ENCODE data around the gene CACNG8.

Gene CACNG8

DNA sequence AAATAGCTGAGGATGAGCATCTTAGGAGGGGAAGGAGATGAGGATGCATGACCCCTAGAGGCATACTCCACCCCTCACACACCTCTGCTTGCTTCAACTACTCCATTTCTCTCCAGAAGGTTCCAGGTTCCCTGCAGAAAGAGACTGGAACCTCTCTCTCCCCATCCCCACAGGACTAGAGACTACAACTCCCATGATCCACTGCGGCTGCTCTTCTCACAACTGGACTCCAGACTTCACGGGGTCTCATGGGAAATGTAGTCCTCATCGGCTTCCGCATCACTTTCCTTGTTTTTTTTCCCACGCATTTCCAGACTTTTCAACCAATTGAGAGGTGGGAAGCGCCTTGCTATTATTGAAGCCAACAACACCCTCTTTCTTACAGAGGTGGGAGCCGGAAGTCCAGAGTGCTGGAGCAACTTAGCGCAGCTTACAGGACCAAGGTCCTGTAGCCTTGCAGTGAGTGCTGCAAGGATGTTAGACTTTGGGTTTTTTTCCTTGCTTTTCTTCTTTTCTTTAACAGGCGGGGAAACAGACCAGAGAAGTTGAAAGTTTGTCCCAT, 14.8 kb downstream of the CACNG8 start:
- peaks cover 33 to 49% (median 44%) of the 10 kb centered on the region in 10 experiments for H3K4me1 ChIP-seq
- no peaks in the 10 kb centered on the region for H4K20me1 ChIP-seq
- H3K9me3 ChIP-seq (replicated peaks in 1 of 11), result peaks cover 0 to 6% (median 0%) of the 10 kb centered on the region in 11 experiments; a peak in 1 of 22 replicates
- TF ChIP-seq Cebpa-rat (IDR thresholded peaks at IDR 0.05), result no peak
- no peak overlapping the region for H3K4me3 ChIP-seq
- H3K36me3 ChIP-seq, result no peaks in the 10 kb centered on the region
- H3K9ac ChIP-seq, result peak overlapping the region in 1 of 11 experiments; percentile 13; a peak in 1 of 22 replicates
- peak overlapping the region in 7 of 11 experiments; percentile 21 to 58 (median 35); a peak in 9 of 22 replicates for H3K27ac ChIP-seq
- peaks cover 4 to 35% (median 34%) of the 10 kb centered on the region in 11 experiments; a peak in 20 of 22 replicates for H3K27me3 ChIP-seq
- H3K4me2 ChIP-seq, result peak overlapping the region; percentile 35 to 78 (median 51); a peak in 19 of 22 replicates

GRCh38 chr19:53977991-53978731, 15.4 kb downstream of the CACNG8 start:
- Histone ChIP-seq H3K9ac (no peak overlapping the region), H3K27me3 (peaks cover 4 to 35% (median 34%) of the 10 kb centered on the region in 11 experiments; a peak in 20 of 22 replicates), H3K4me3 (no peak overlapping the region), H4K20me1 (no peaks in the 10 kb centered on the region), H3K4me1 (peaks cover 33 to 47% (median 42%) of the 10 kb centered on the region in 10 experiments), H3K27ac (peak overlapping the region in 5 of 11 experiments; percentile 21 to 51 (median 35); a peak in 6 of 22 replicates), H3K9me3 (replicated peaks in 1 of 11) (peaks cover 0 to 6% (median 0%) of the 10 kb centered on the region in 11 experiments; a peak in 1 of 22 replicates), H3K4me2 (peak overlapping the region; percentile 35 to 78 (median 51)), H3K36me3 (no peaks in the 10 kb centered on the region)
- TF ChIP-seq Cebpa-rat (IDR thresholded peaks at IDR 0.05), result no peak

- Histone ChIP-seq H3K9me3 (replicated peaks in 1 of 11) (peaks cover 0 to 6% (median 0%) of the 10 kb centered on the region in 11 experiments; a peak in 1 of 22 replicates), H3K4me3 (peak overlapping the region in 6 of 10 experiments; percentile 24 to 51 (median 34); a peak in 12 of 20 replicates), H3K36me3 (no peaks in the 10 kb centered on the region), H3K27me3 (peaks cover 4 to 35% (median 34%) of the 10 kb centered on the region in 11 experiments; a peak in 20 of 22 replicates), H3K4me1 (peaks cover 41 to 57% (median 52%) of the 10 kb centered on the region in 10 experiments), H3K9ac (peak overlapping the region in 4 of 11 experiments; percentile 20 to 61 (median 46); a peak in 5 of 22 replicates), H3K4me2 (peak overlapping the region; percentile 57 to 92 (median 79)), H4K20me1 (no peaks in the 10 kb centered on the region), H3K27ac (peak overlapping the region in 3 of 11 experiments; percentile 12 to 33 (median 17); a peak in 4 of 22 replicates)
- no peak for TF ChIP-seq Cebpa-rat (IDR thresholded peaks at IDR 0.05)
Measured at GRCh38 chr19:53978975-53979801, 16.5 kb downstream of the CACNG8 start.

DNA sequence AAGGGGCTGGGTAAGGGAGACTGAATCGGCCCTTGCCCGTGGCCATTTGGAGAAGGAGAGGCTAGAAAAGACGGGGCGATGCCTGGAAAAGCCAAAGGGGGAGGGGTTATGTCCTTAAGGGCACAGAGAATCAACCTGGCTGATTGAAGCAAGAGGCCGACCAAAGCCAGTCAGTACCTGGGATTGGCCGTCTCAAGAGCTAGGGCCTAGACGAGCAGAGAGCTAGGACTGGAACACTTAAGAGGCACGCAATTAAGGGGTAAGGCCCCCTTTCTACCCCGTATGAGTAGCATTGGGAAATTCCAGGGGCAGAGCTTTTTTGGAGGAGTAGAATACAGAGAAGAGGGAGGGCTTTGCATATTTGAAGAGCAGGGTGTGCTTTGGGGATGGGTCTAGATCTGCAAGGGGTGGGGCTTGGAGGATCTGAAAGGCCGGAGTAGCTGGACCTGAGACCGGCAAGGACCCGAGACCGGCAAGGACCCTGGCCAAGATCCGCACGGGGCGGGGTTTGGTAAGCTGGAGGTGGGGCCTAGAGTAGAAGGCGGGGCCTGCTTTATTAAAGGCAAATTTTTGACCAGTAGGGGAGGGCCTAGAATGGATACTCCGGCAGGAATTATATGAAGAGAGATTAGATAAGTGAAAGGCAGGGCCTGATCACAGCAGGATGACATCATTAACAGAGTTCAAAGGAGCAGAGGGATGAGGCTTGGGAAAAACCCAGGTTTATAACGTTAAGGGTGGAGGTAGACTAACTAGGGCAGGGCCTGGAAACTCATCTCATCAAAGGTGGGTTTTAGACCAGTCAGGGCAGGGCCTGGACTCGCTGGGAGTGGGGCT, 18.0 kb downstream of the CACNG8 start:
- peak overlapping the region in 2 of 11 experiments; percentile 15 to 48; a peak in 1 of 22 replicates for H3K9ac ChIP-seq
- no peaks in the 10 kb centered on the region for H3K36me3 ChIP-seq
- no peak for TF ChIP-seq Cebpa-rat (IDR thresholded peaks at IDR 0.05)
- H3K4me2 ChIP-seq, result peak overlapping the region; percentile 57 to 92 (median 79)
- no peaks in the 10 kb centered on the region for H4K20me1 ChIP-seq
- H3K4me1 ChIP-seq, result peaks cover 41 to 73% (median 63%) of the 10 kb centered on the region in 10 experiments
- H3K27me3 ChIP-seq, result peaks cover 4 to 35% (median 34%) of the 10 kb centered on the region in 11 experiments; a peak in 20 of 22 replicates
- peaks cover 0 to 6% (median 0%) of the 10 kb centered on the region in 11 experiments; a peak in 1 of 22 replicates for H3K9me3 ChIP-seq (replicated peaks in 1 of 11)
- peak overlapping the region in 3 of 11 experiments; percentile 56 to 88 (median 84); a peak in 5 of 22 replicates for H3K27ac ChIP-seq
- peak overlapping the region in 5 of 10 experiments; percentile 23 to 51 (median 35); a peak in 10 of 20 replicates for H3K4me3 ChIP-seq

GRCh38 chr19:53981376-53981951, 18.7 kb downstream of the CACNG8 start:
- H4K20me1 ChIP-seq, result no peaks in the 10 kb centered on the region
- peaks cover 41 to 78% (median 63%) of the 10 kb centered on the region in 10 experiments for H3K4me1 ChIP-seq
- H3K4me3 ChIP-seq, result peak overlapping the region in 2 of 10 experiments; percentile 28 to 37; a peak in 3 of 20 replicates
- H3K4me2 ChIP-seq, result peak overlapping the region; percentile 33 to 92 (median 69)
- H3K36me3 ChIP-seq, result no peaks in the 10 kb centered on the region
- no peak for TF ChIP-seq Cebpa-rat (IDR thresholded peaks at IDR 0.05)
- H3K27me3 ChIP-seq, result peaks cover 4 to 35% (median 34%) of the 10 kb centered on the region in 11 experiments; a peak in 20 of 22 replicates
- H3K27ac ChIP-seq, result peak overlapping the region in 5 of 11 experiments; percentile 17 to 88 (median 56); a peak in 8 of 22 replicates
- peak overlapping the region in 2 of 11 experiments; percentile 48 to 80; a peak in 2 of 22 replicates for H3K9ac ChIP-seq
- H3K9me3 ChIP-seq (replicated peaks in 1 of 11), result peaks cover 0 to 6% (median 0%) of the 10 kb centered on the region in 11 experiments; a peak in 1 of 22 replicates

DNA sequence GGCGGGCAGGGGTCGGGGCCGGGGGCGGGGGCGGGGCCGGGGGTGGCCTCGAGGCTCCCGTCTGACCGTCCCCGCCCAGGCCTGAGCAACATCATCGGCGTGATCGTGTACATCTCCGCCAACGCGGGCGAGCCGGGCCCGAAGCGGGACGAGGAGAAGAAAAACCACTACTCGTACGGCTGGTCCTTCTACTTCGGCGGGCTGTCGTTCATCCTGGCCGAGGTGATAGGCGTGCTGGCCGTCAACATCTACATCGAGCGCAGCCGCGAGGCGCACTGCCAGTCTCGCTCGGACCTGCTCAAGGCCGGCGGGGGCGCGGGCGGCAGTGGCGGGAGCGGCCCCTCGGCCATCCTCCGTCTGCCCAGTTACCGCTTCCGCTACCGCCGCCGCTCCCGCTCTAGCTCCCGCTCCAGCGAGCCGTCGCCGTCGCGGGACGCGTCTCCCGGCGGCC, 19.3 kb downstream of the CACNG8 start:
- H3K27ac ChIP-seq, result peak overlapping the region; percentile 56 to 89 (median 82)
- peak overlapping the region; percentile 52 to 64 (median 60) for H3K4me3 ChIP-seq
- H3K4me2 ChIP-seq, result peak overlapping the region; percentile 79 to 95 (median 88)

GRCh38 chr19:53982611-53983010, 19.9 kb downstream of the CACNG8 start:
- Histone ChIP-seq H3K36me3 (no peaks in the 10 kb centered on the region), H3K4me3 (peak overlapping the region; percentile 52 to 64 (median 60); a peak in 19 of 20 replicates), H3K27ac (peak overlapping the region; percentile 56 to 89 (median 82); a peak in 17 of 22 replicates), H3K9ac (peak overlapping the region; percentile 69 to 88 (median 81); a peak in 20 of 22 replicates), H4K20me1 (no peaks in the 10 kb centered on the region), H3K4me1 (peaks cover 46 to 82% (median 67%) of the 10 kb centered on the region in 10 experiments), H3K9me3 (replicated peaks in 1 of 11) (peaks cover 0 to 6% (median 0%) of the 10 kb centered on the region in 11 experiments; a peak in 1 of 22 replicates), H3K4me2 (peak overlapping the region; percentile 79 to 95 (median 88); a peak in 17 of 22 replicates), H3K27me3 (peaks cover 4 to 35% (median 34%) of the 10 kb centered on the region in 11 experiments; a peak in 20 of 22 replicates)
- TF ChIP-seq Cebpa-rat (IDR thresholded peaks at IDR 0.05), result no peak

More for the DNA sequence above, 19.3 kb downstream of the CACNG8 start:
- no peak for TF ChIP-seq Cebpa-rat (IDR thresholded peaks at IDR 0.05)
- Histone ChIP-seq H4K20me1 (no peaks in the 10 kb centered on the region), H3K27me3 (peaks cover 4 to 35% (median 34%) of the 10 kb centered on the region in 11 experiments; a peak in 20 of 22 replicates), H3K9ac (peak overlapping the region; percentile 69 to 88 (median 81)), H3K36me3 (no peaks in the 10 kb centered on the region), H3K4me1 (peaks cover 42 to 82% (median 64%) of the 10 kb centered on the region in 10 experiments), H3K9me3 (replicated peaks in 1 of 11) (peaks cover 0 to 6% (median 0%) of the 10 kb centered on the region in 11 experiments; a peak in 1 of 22 replicates)

All from BLaER1 treated with 17β-estradiol and CSF1 and Interleukin-3, amounts not matched to agents 10 nM and 100 nM (cell line).